HCT116 (cell line): ENCODE measurements around the gene C6orf62. TPM values are rescaled to one million over a fixed set of nuclear protein-coding genes. Genes with fewer than 3 reads are reported as not detected.

Source experiments
- ATAC-seq: fragments of 200-7000 bp; cut with Tn5 transposase; 2 replicates; pipeline ENCODE4 v1.9.1; 2020; ENCODE audit warnings: mild to moderate bottlenecking, moderate library complexity
- BruUV-seq: library from RNA; stranded (reverse); fragments of 400-500 nt; replicated peaks from 2 replicates; lab custom pipeline; 2021; lab: Mats Ljungman, UMichigan
- CTCF ChIA-PET: fragments of 300-600 bp; sonication (Branson Sonifier 250); formaldehyde crosslinking; loops from one replicate; lab custom pipeline; 2021; ENCODE audit warnings: antibody characterized with exemption; lab: Charles Lee
- POLR2A ChIA-PET: fragments of 300-600, 350-600 bp; sonication (Branson Sonifier 250); formaldehyde crosslinking; loops from one replicate; lab custom pipeline; 2021; ENCODE audit warnings: antibody characterized with exemption; lab: Charles Lee
- RAD21 ChIA-PET, 2 experiments: fragments of 300-600 bp; sonication (Branson Sonifier 250); formaldehyde crosslinking; loops; one replicate each; lab custom pipeline; 2023; ENCODE audit warnings: low total read pairs in 2 of 2; ENCODE audit not compliant: uncharacterized antibody in 2 of 2, unreplicated experiment in 2 of 2, low non-redundant PET in 1 of 2; lab: Charles Lee
- DNase-seq: peaks from one replicate; pipeline ENCODE4 v3.0.0-alpha.2; 2010; ENCODE audit warnings: low read depth, low spot score
- H2AFZ ChIP-seq: fragments of 200-600 bp; shearing (Covaris generic), sonication (generic); 2 replicates; pipeline ENCODE4 v1.6.1; 2017; ENCODE audit warnings: low read depth, mixed run types, mixed read lengths, antibody characterized with exemption, low read length; ENCODE audit not compliant: poor library complexity, severe bottlenecking
- H3K27ac ChIP-seq: 2 replicates; pipeline ENCODE4 v1.5.1; 2012; ENCODE audit warnings: low read depth, low read length
- H3K27me3 ChIP-seq: fragments of 200-600 bp; sonication (generic); 2 replicates; pipeline ENCODE4 v1.6.1; 2016; ENCODE audit warnings: mixed run types, low read length, mixed read lengths; ENCODE audit not compliant: insufficient read depth
- H3K36me3 ChIP-seq, 2 experiments: fragments of 200-500 bp in 1 of 2; fragments of 200-600 bp in 1 of 2; sonication (Bioruptor generic) in 1 of 2; sonication (generic) in 1 of 2; 2 replicates each; pipeline versions ENCODE4 v1.5.1 to v1.6.1; 2014 to 2016; ENCODE audit warnings: low read length in 2 of 2, inconsistent platforms in 1 of 2, mixed read lengths in 1 of 2, mixed run types in 1 of 2; ENCODE audit not compliant: insufficient read depth in 2 of 2, control insufficient read depth in 1 of 2
- H3K4me1 ChIP-seq, 2 experiments: fragments of 200-600 bp in 1 of 2; sonication (generic) in 1 of 2; 2 replicates each; pipeline versions ENCODE4 v1.5.1 to v1.6.1; 2012 to 2017; ENCODE audit warnings: low read length in 2 of 2, inconsistent platforms in 1 of 2, mild to moderate bottlenecking in 1 of 2, mixed read lengths in 1 of 2, mixed run types in 1 of 2, moderate library complexity in 1 of 2; ENCODE audit not compliant: insufficient read depth in 2 of 2, control insufficient read depth in 1 of 2
- H3K4me2 ChIP-seq: fragments of 200-600 bp; sonication (generic); 2 replicates; pipeline ENCODE4 v1.6.1; 2017; ENCODE audit warnings: mixed run types, low read length, mixed read lengths
- H3K4me3 ChIP-seq, 2 experiments: fragments of 200-600 bp in 1 of 2; sonication (generic) in 1 of 2; replicated peaks in 1 of 2; 2 replicates each; pipeline ENCODE4 v1.5.1; 2011 to 2016; ENCODE audit warnings: low read length in 2 of 2, control low read depth in 1 of 2, low read depth in 1 of 2, mild to moderate bottlenecking in 1 of 2, mixed read lengths in 1 of 2, mixed run types in 1 of 2
- H3K79me2 ChIP-seq: fragments of 200-600 bp; sonication (generic); 2 replicates; pipeline ENCODE4 v1.6.1; 2017; ENCODE audit warnings: mild to moderate bottlenecking, mixed run types, low read length, moderate library complexity, mixed read lengths; ENCODE audit not compliant: insufficient read depth
- H3K9ac ChIP-seq: fragments of 200-600 bp; sonication (generic); 2 replicates; pipeline ENCODE4 v1.6.1; 2016; ENCODE audit warnings: low read length, mixed read lengths
- H3K9me2 ChIP-seq: fragments of 200-600 bp; sonication (generic), shearing (Covaris generic); 2 replicates; pipeline ENCODE4 v1.6.1; 2017; ENCODE audit warnings: mixed run types, mild to moderate bottlenecking, moderate library complexity; ENCODE audit not compliant: insufficient read depth
- H3K9me3 ChIP-seq, 2 experiments: fragments of 200-500 bp in 1 of 2; fragments of 200-600 bp in 1 of 2; sonication (Bioruptor generic) in 1 of 2; sonication (generic) in 1 of 2; 2 replicates each; pipeline ENCODE4 v1.6.1; 2014 to 2017; ENCODE audit warnings: low read length in 2 of 2, mixed read lengths in 2 of 2, inconsistent platforms in 1 of 2, low read depth in 1 of 2, mild to moderate bottlenecking in 1 of 2, mixed run types in 1 of 2, moderate library complexity in 1 of 2; ENCODE audit not compliant: control insufficient read depth in 1 of 2, insufficient read depth in 1 of 2
- H4K20me1 ChIP-seq: fragments of 200-600 bp; sonication (generic), shearing (Covaris generic); 2 replicates; pipeline ENCODE4 v1.6.1; 2017; ENCODE audit warnings: mixed run types, mild to moderate bottlenecking, moderate library complexity; ENCODE audit not compliant: insufficient read depth
- CBX3 ChIP-seq: IDR thresholded peaks from 2 replicates; pipeline ENCODE4 v1.6.1; 2012; ENCODE audit warnings: low read depth
- CTCF ChIP-seq, 3 experiments: fragments of 200-600 bp in 1 of 3; sonication (generic) in 1 of 3; IDR thresholded peaks in 2 of 3; conservative IDR thresholded peaks in 1 of 3; 2 replicates each; pipeline ENCODE4 v1.5.1; 2012 to 2017; ENCODE audit warnings: low read depth in 2 of 3, low read length in 2 of 3, antibody characterized with exemption in 1 of 3, borderline replicate concordance in 1 of 3, control low read depth in 1 of 3, mild to moderate bottlenecking in 1 of 3, mixed read lengths in 1 of 3, mixed run types in 1 of 3, moderate library complexity in 1 of 3; ENCODE audit not compliant: insufficient read depth in 1 of 3
- EGR1 ChIP-seq: IDR thresholded peaks from 2 replicates; pipeline ENCODE4 v1.6.1; 2012; ENCODE audit warnings: low read depth
- EZH2 ChIP-seq: fragments of 200-600 bp; sonication (generic); IDR thresholded peaks from 2 replicates; pipeline ENCODE4 v1.6.1; 2017; ENCODE audit warnings: antibody characterized with exemption, mixed run types
- JUND ChIP-seq: IDR thresholded peaks from 2 replicates; pipeline ENCODE4 v1.6.1; 2012
- POLR2A ChIP-seq: IDR thresholded peaks from 2 replicates; pipeline ENCODE4 v1.7.0; 2011; ENCODE audit warnings: borderline replicate concordance; ENCODE audit not compliant: insufficient read depth, insufficient read length; ENCODE audit errors: extremely low read depth
- RAD21 ChIP-seq: IDR thresholded peaks from 2 replicates; pipeline ENCODE4 v1.6.1; 2012; ENCODE audit warnings: low read depth, mild to moderate bottlenecking
- REST ChIP-seq: IDR thresholded peaks from 2 replicates; pipeline ENCODE4 v1.6.1; 2012; ENCODE audit warnings: low read depth
- SIN3A ChIP-seq: IDR thresholded peaks from 2 replicates; pipeline ENCODE4 v1.6.1; 2012; ENCODE audit warnings: low read depth
- SP1 ChIP-seq: IDR thresholded peaks from 2 replicates; pipeline ENCODE4 v1.6.1; 2012; ENCODE audit warnings: low read depth
- TCF7L2 ChIP-seq: IDR thresholded peaks from 2 replicates; pipeline ENCODE4 v1.7.0; 2011; ENCODE audit warnings: borderline replicate concordance, inconsistent platforms; ENCODE audit not compliant: insufficient read depth, insufficient read length; ENCODE audit errors: extremely low read depth
- YY1 ChIP-seq: IDR thresholded peaks from 2 replicates; pipeline ENCODE4 v1.6.1; 2011; ENCODE audit warnings: low read length, low read depth, moderate library complexity, mild to moderate bottlenecking; ENCODE audit not compliant: insufficient replicate concordance; ENCODE audit errors: extremely low read depth
- ZBTB33 ChIP-seq: IDR thresholded peaks from 2 replicates; pipeline ENCODE4 v1.6.1; 2011; ENCODE audit warnings: mild to moderate bottlenecking, low read length, moderate library complexity; ENCODE audit not compliant: insufficient replicate concordance; ENCODE audit errors: extremely low read depth
- ZFX ChIP-seq: fragments of 450-650 bp; IDR thresholded peaks from 2 replicates; pipeline ENCODE4 v1.6.1; 2017
- ZNF274 ChIP-seq: fragments of 200-500 bp; sonication (Bioruptor generic); IDR thresholded peaks from 2 replicates; pipeline ENCODE4 v1.6.1; 2014; ENCODE audit warnings: mild to moderate bottlenecking, low read depth, low read length, inconsistent platforms
- intact Hi-C: fragments of 100-400 bp; cut with micrococcal nuclease; formaldehyde crosslinking; loops from 2 replicates; pipeline ENCODE4 v1.10.0; 2022
- total RNA-seq: library from RNA; stranded (reverse); gene quantifications from one replicate; pipeline ENCODE4 v1.2.1, GENCODE V29; 2021; ENCODE audit not compliant: unreplicated experiment

The C6orf62 gene
- total RNA-seq, 1 experiment from 2014 or later, result 103 TPM

GRCh38 chr6:24740861-24741260 lies 21.9 kb upstream of the C6orf62 start (continued):
- TF ChIP-seq ZBTB33 (no peak), ZNF274 (no peak), SIN3A (no peak)

- ChIA-PET POLR2A (no interaction called here), CTCF (no interaction called here), RAD21 (no interaction called here)
- 0 out of 2 replicates have a peak, but pooled peaks cover 3% of the 10 kb centered on the region for H3K9me2 ChIP-seq
- intact Hi-C loops, result no loop called here
- H3K27me3 ChIP-seq, result no peaks in the 10 kb centered on the region
- no peaks in the 10 kb centered on the region for H3K36me3 ChIP-seq
- no peak for ATAC-seq
- H3K4me1 ChIP-seq, result peaks cover 3 to 15% of the 10 kb centered on the region in 2 experiments; a peak in 3 of 4 replicates
- H3K27ac ChIP-seq, result no peak overlapping the region
- no TSS peak for BruUV-seq
- no peak overlapping the region for H3K4me3 ChIP-seq
- H3K4me2 ChIP-seq, result no peak overlapping the region
- H4K20me1 ChIP-seq, result no peaks in the 10 kb centered on the region
- DNase-seq, result no peak
- no peaks in the 10 kb centered on the region for H3K79me2 ChIP-seq
- H3K9me3 ChIP-seq, result no peaks in the 10 kb centered on the region
- H3K9ac ChIP-seq, result no peak overlapping the region
- no peak overlapping the region for H2AFZ ChIP-seq
- TF ChIP-seq SP1 (no peak), YY1 (no peak), EGR1 (no peak), POLR2A (no peak), RAD21 (no peak), JUND (no peak), EZH2 (no peak), SIN3A (no peak), ZFX (no peak), CBX3 (no peak), REST (no peak), CTCF (IDR thresholded peaks at IDR 0.05 in 2 of 3, conservative IDR thresholded peaks at IDR 0.05 in 1 of 3; ENCODE audit: borderline replicate concordance in 1 of 3, insufficient read depth in 1 of 3, low read depth in 2 of 3, low read length in 2 of 3) (no peak), ZBTB33 (no peak), TCF7L2 (no peak)
These were observed 19.8 kb upstream of the C6orf62 start for GRCh38 chr6:24738741-24739140.
